ENCODE data around the gene ATMIN.

Gene ATMIN

GRCh38 chr16:81035398-81035974 is at the start of gene ATMIN:
TSS of gene ATMIN (plus strand) at chr16:81035842. CDS start at chr16:81035871, 29 bp downstream.
- TF ChIP-seq, protein P1, sequence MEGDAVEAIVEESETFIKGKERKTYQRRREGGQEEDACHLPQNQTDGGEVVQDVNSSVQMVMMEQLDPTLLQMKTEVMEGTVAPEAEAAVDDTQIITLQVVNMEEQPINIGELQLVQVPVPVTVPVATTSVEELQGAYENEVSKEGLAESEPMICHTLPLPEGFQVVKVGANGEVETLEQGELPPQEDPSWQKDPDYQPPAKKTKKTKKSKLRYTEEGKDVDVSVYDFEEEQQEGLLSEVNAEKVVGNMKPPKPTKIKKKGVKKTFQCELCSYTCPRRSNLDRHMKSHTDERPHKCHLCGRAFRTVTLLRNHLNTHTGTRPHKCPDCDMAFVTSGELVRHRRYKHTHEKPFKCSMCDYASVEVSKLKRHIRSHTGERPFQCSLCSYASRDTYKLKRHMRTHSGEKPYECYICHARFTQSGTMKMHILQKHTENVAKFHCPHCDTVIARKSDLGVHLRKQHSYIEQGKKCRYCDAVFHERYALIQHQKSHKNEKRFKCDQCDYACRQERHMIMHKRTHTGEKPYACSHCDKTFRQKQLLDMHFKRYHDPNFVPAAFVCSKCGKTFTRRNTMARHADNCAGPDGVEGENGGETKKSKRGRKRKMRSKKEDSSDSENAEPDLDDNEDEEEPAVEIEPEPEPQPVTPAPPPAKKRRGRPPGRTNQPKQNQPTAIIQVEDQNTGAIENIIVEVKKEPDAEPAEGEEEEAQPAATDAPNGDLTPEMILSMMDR (IDR thresholded peaks at IDR 0.05; ENCODE audit: control insufficient read depth, insufficient read depth, low read depth, low read length, missing control alignments) = peak; percentile 75

DNA sequence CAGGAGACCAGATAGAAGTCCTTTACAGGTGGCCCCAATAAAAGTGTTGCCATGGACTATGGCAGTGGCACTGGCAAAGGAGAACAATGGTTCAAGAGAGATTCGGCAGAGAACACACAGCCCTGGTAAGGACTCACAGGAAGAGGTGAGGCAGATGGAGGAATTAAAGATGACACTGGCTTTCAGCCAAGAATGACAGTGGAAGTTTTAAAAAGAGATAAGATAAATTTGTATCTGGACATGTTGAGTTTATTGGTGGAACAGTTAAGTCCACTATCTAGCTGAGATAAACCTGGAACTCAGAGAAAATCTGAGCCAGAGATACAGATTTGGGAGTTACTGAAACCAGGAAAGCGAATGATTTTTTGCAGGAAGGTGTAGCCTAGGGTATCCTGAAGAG is 49.1 kb upstream of the ATMIN start:
- DNase-seq (ENCODE audit: low read depth) = no peak
- TF ChIP-seq, protein P1 (IDR thresholded peaks at IDR 0.05; ENCODE audit: control insufficient read depth, insufficient read depth, low read depth, low read length, missing control alignments) = no peak

More at GRCh38 chr16:81035398-81035974, at the start of gene ATMIN:
- DNase-seq (ENCODE audit: low read depth) = peak; percentile 17
- H3K4me3 ChIP-seq (ENCODE audit: control insufficient read depth, low read depth, low read length) = peak within 1 kb of the TSS; percentile 72

GRCh38 chr16:80988756-80989155 is 46.9 kb upstream of the ATMIN start:
- TF ChIP-seq, protein P1 (IDR thresholded peaks at IDR 0.05; ENCODE audit: control insufficient read depth, insufficient read depth, low read depth, low read length, missing control alignments) = no peak
- no peak overlapping the region for H3K4me3 ChIP-seq (ENCODE audit: control insufficient read depth, low read depth, low read length)
- no peak for DNase-seq (ENCODE audit: low read depth)

More for the DNA sequence above, 49.1 kb upstream of the ATMIN start:
- no peak overlapping the region for H3K4me3 ChIP-seq (ENCODE audit: control insufficient read depth, low read depth, low read length)

GRCh38 chr16:80989801-80990200 is 45.8 kb upstream of the ATMIN start:
- TF ChIP-seq, protein P1 (IDR thresholded peaks at IDR 0.05; ENCODE audit: control insufficient read depth, insufficient read depth, low read depth, low read length, missing control alignments) = no peak
- no peak for DNase-seq (ENCODE audit: low read depth)
- H3K4me3 ChIP-seq (ENCODE audit: control insufficient read depth, low read depth, low read length) = no peak overlapping the region

DNA sequence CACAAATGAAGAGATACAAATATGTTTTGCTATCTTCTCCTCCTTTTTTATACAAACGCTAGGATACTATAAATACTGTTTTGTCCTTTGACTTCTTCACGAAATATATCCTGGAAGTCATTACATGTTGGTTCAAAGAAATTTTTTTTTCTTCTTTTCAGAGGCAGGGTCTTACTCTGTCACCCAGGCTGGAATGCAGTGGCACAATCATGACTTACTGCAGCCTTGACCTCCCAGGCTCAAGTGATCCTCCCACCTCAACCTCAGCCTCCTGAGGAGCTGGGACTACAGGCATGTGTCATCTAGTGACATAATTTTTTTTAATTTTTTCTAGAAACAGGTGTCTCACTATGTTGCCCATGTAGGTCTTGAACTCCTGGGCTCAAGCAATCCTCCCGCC is 45.1 kb upstream of the ATMIN start:
- TF ChIP-seq, protein P1 (IDR thresholded peaks at IDR 0.05; ENCODE audit: control insufficient read depth, insufficient read depth, low read depth, low read length, missing control alignments) = no peak
- H3K4me3 ChIP-seq (ENCODE audit: control insufficient read depth, low read depth, low read length) = no peak overlapping the region
- no peak for DNase-seq (ENCODE audit: low read depth)

DNA sequence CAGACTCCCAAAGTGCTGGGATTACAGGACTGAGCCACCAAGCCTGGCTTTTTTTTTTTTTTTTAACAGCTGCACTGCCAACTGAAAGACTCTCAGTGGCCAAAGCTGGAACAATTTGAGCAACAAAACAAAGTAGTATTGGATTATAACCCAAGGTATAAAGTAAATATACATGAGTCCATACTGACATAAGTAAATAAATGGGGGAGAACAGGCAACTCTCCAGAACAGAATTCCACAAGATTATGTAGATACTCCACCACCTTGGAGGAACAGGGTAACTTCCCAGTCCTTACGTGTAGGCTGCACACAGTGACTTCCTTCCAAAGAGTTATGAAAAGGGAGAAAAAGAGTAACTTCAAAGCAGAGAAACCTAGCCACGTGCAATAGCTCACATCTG is 44.7 kb upstream of the ATMIN start:
- H3K4me3 ChIP-seq (ENCODE audit: control insufficient read depth, low read depth, low read length) = no peak overlapping the region
- TF ChIP-seq, protein P1 (IDR thresholded peaks at IDR 0.05; ENCODE audit: control insufficient read depth, insufficient read depth, low read depth, low read length, missing control alignments) = no peak
- DNase-seq (ENCODE audit: low read depth) = no peak
